Epithelial cell of esophagus (primary cell): ENCODE measurements around the gene SREBF1.

Source experiments
- DNase-seq: peaks from one replicate; pipeline ENCODE4 v3.0.0; 2010; ENCODE audit warnings: low read depth
- H3K4me3 ChIP-seq: 2 replicates; pipeline ENCODE4 v1.5.1; 2011; ENCODE audit warnings: mild to moderate bottlenecking, low read length, control low read depth
- TF ChIP-seq, protein P1 (sequence below): IDR thresholded peaks from 2 replicates; pipeline ENCODE4 v1.5.1; 2011; ENCODE audit warnings: low read depth, mild to moderate bottlenecking, low read length, control low read depth, inconsistent platforms; ENCODE audit not compliant: insufficient read depth; ENCODE audit errors: missing control alignments

Gene SREBF1

DNA sequence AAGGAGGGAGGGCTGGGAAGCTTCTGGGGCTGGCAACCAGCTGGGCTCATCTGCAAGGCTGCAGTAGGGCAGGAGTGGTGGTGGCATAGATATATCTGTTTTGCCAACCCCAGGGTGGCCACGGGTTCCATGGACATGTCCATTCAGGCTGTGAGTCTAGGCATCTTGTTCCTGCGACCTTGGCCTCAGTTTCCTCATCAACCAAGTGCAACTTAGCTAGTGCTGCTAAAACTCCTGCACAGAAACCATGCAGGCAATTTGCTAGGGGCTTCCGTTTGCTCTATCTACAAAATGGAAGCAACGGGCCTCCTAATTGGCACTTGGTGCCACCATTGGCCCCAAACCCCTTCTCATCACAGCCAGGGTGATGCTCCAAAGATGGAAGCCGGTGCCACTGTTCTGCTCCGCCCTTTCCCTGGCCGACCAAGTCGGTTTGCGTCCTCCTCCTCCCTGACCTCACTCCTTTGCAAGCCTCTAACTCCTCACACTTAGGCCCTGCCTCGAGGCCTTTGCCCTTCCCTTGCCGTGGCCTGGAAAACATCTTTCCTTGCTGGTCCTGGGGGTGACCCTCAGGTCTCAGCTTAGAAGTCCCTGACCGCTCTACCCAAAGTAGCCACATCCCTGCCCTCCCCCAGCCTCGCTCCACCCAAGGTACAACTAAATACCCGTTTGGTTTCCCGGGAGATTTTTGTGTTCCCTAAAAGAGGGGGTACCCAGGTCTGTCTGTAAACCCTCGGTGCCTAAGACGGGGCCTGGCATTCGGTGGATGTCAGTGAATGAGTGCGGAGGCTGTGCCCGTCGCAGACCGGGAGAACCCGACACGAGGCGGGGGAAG lies 1.2 kb downstream of the SREBF1 start:
- H3K4me3 ChIP-seq = peak overlapping the region; percentile 74
- TF ChIP-seq, protein P1, sequence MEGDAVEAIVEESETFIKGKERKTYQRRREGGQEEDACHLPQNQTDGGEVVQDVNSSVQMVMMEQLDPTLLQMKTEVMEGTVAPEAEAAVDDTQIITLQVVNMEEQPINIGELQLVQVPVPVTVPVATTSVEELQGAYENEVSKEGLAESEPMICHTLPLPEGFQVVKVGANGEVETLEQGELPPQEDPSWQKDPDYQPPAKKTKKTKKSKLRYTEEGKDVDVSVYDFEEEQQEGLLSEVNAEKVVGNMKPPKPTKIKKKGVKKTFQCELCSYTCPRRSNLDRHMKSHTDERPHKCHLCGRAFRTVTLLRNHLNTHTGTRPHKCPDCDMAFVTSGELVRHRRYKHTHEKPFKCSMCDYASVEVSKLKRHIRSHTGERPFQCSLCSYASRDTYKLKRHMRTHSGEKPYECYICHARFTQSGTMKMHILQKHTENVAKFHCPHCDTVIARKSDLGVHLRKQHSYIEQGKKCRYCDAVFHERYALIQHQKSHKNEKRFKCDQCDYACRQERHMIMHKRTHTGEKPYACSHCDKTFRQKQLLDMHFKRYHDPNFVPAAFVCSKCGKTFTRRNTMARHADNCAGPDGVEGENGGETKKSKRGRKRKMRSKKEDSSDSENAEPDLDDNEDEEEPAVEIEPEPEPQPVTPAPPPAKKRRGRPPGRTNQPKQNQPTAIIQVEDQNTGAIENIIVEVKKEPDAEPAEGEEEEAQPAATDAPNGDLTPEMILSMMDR = no peak
- no peak for DNase-seq

DNA sequence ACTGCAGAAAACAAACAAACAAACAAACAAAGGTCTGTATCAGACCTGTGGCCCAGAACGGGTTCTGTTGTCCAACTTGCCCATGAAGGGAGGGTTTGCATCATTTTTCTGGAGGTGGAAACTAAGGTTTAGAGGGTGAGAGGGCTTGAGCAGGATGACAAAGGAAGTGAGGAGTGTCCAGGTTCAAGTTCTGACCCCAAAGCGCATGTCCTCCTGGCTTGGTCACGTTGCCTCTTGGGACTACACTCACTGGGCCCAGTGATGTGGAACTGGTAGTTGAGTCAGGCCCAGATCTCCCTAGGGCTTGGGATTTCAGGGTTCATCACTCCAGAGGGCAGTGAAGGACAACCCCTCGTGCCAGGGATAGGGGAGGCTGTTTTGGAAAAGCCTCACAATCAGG lies 1.8 kb downstream of the SREBF1 start:
- DNase-seq = no peak
- TF ChIP-seq, protein P1 = no peak
- H3K4me3 ChIP-seq = no peak overlapping the region

DNA sequence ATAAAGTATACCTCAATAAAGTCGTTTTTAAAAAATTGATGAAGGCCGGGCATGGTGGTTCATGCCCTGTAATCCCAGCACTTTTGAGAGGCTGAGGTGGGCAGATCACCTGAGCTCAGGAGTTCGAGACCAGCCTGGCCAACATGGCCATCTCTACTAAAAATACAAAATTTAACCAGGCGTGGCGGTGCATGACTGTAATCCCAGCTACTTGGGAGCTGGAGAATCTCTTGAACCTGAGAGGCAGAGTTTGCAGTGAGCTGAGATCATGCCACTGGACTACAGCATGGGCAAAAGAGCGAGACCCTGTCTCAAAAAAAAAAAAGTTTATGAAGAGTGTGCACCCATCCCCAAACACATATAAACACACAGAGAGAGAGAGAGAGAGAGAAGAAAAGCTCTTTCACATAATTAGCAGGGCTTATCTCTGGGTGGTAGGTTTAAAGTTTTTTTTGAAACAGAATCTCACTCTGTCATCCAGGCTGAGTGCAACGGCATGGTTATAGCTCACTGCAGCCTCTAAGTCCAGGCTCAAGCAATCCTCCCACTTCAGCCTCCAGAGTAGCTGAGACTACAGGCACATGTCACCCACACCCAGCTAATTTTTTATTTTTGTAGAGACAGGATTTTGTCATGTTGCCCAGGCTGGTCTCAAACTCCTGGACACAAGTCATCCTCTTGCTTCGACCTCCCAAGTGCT lies 3.0 kb downstream of the SREBF1 start:
- DNase-seq = no peak
- TF ChIP-seq, protein P1 = no peak
- no peak overlapping the region for H3K4me3 ChIP-seq

DNA sequence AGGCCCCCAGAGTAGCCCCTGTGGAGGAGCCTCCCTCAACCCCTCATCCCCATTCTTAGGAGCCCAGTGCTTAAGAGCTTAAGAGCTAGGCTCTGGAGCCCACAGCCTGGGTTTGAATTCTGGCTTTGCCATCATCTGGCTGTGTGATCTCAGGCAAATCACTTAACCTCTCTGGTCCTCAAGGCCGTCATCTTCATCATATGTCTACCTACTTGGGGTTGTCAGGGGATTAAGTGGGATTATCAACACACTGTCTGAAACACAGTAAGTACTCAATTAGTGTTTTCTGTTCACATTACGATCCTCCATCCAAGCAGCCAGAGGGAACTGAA lies 4.8 kb downstream of the SREBF1 start:
- TF ChIP-seq, protein P1 = no peak
- DNase-seq = no peak
- no peak overlapping the region for H3K4me3 ChIP-seq

DNA sequence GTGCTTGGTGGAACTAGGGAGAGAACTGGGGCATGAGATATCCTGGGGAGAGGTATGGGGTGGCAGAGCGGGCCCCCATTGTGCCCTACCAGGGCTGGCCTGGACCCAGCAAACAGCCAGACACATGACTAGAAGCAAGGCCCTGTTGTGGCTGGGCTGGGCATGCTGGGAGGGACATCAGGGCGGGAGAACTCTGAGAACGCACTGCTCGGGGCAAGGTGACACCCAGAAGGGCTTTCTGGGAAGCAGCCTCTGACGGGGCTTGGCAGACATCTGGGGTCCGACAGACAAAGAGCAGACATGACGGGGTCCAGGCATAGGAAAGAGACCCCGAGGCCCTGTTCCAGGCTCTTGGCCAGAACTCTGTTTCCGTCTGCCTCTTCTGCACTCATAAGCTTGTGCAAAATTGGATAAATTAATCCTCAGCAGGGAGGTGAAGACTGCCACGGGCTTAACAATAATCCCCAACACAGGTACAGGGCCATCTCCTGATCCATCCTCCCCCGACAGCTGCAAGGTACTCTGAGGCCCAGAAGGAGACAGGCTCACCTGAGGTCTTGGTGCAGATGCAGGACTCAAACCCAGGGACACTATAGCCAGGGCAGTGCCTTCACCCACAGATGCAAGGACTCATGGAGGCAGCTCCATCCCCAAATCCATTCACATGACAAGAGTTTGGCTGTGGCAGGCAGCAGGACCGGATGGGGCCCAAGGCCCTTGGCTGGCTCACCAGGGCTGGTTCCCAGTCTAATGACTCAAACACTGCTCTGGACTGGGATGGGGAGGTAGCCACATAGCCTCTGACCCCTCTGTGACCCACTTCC lies 5.4 kb downstream of the SREBF1 start:
- no peak for DNase-seq
- TF ChIP-seq, protein P1 = no peak
- H3K4me3 ChIP-seq = no peak overlapping the region

DNA sequence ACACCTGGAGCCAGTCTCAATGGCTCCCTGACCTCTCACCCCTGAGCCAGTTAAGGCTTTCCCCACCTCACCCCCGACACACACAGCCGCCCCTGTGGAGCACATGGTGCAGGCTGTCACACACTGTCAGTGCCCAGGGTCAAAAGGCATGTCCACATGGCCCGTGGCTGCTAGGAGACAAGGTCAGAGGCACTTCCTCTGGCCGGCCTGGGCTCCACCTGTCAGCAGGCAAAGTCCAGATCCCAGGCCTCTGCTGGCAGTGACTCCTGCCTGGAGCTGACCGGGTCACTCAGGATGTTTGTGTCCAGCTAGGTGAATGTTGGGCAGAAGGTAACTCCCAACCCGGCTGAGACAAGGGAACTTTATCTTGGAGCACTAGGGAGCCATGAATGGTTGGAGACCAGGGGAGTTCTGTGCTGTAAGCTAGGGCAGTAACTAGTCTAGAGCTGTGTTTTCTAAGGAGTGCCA lies 6.0 kb downstream of the SREBF1 start:
- no peak overlapping the region for H3K4me3 ChIP-seq
- TF ChIP-seq, protein P1 = no peak
- DNase-seq = no peak
